ENCODE measurements around the gene TBXT.

GRCh38 chr6:166115609-166116008 lies 52.0 kb downstream of the TBXT start:
- TF ChIP-seq CTCF (IDR thresholded peaks at IDR 0.05; ENCODE audit: control extremely low read depth in 1 of 3, insufficient read depth in 1 of 3, low read depth in 1 of 3, low read length in 3 of 3) (no peak), CHD2 (IDR thresholded peaks at IDR 0.05; ENCODE audit: low read length) (no peak), CEBPB (IDR thresholded peaks at IDR 0.05; ENCODE audit: low read depth, low read length) (no peak), PHF8 (conservative IDR thresholded peaks at IDR 0.05; ENCODE audit: low read depth, low read length) (no peak), RBBP5 (IDR thresholded peaks at IDR 0.05; ENCODE audit: borderline replicate concordance, low read depth, low read length) (no peak), ATF3 (IDR thresholded peaks at IDR 0.05; ENCODE audit: insufficient read depth, low read depth, low read length) (no peak), CHD7 (IDR thresholded peaks at IDR 0.05; ENCODE audit: insufficient replicate concordance, low read length) (no peak), POLR2AphosphoS5 (IDR thresholded peaks at IDR 0.05; ENCODE audit: low read depth, low read length) (no peak), SRF (IDR thresholded peaks at IDR 0.05; ENCODE audit: low read depth, low read length) (no peak), TAF1 (IDR thresholded peaks at IDR 0.05; ENCODE audit: low read depth, low read length) (no peak), SIRT6 (IDR thresholded peaks at IDR 0.05; ENCODE audit: low read length) (no peak), KDM5A (IDR thresholded peaks at IDR 0.05; ENCODE audit: low read length) (no peak), BCL11A (IDR thresholded peaks at IDR 0.05; ENCODE audit: low read depth in 2 of 2, low read length in 2 of 2) (no peak)

Measured in H1 (cell line).